Raji (cell line): ENCODE measurements around the gene NEMP1.

Experiments used
- POLR2A ChIP-seq: IDR thresholded peaks from 2 replicates; pipeline ENCODE4 v1.6.1; 2011; ENCODE audit warnings: low read depth, low read length, control low read depth; ENCODE audit not compliant: insufficient read depth

Gene NEMP1

DNA sequence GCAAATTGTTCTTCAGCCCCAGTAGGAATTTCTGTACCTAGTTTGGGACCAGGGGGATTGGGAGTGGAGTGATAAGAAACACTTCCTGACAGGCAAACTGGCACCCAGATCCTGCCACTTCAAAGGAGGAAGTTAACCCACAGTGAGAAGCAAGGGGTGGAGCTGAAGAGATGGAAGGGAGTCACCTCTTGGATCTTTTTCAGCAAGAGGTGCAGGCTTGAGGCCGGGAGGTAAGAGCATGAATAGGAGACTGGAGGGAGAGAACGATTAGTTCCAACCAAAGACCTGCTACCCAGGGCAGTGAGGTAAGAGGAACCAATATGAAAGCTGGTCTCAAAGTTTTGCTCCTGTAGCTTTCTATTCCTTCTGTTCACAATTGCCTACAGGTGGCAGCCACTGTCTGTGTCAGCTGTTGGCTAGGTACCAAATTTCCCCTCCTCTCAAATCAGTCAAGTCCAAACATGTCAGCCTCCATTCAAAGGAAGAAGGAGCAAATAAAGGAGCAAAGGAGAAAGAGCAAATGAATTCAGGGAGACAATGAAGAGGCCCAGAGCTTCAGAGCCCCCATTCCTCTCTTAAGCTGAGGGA is 47.4 kb downstream of the NEMP1 start:
- TF ChIP-seq POLR2A, result no peak

DNA sequence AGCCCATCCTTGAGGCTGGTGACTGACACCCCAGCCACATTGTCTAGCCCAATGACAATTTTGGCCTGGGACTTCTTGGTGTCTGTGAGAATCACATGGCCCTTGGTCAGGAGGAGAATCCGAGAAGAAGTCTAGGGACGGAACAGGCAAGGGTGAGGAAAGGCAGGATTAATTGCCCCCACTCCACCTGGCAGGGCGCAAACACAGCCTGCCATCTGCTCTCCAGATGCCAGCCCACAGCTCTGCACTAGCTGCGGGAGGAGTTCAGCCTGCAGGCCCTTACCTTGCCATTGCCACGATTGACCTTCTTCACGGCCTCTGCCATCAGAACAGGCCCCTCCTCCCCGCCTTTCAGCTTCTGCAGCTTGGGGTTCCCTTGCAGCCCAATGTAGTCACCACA is 49.1 kb downstream of the NEMP1 start:
- TF ChIP-seq POLR2A, result no peak

DNA sequence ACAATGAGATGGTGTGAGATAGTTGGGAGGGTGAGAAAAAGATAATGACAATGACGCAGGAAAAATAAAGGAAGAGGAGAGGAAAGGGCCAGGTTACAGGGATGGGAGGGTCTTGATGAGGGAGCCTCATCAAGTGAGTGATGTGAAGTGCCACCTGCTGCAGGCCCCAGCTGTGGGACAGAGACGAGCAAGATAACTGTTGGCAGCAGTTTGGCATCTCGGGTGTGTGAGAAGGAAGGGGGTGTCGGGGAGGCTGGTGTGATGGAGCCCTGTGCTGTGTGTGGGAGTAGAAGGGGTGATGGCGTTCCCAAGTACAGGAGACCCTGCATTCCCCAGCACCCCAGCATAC is 50.8 kb downstream of the NEMP1 start:
- no peak for TF ChIP-seq POLR2A

DNA sequence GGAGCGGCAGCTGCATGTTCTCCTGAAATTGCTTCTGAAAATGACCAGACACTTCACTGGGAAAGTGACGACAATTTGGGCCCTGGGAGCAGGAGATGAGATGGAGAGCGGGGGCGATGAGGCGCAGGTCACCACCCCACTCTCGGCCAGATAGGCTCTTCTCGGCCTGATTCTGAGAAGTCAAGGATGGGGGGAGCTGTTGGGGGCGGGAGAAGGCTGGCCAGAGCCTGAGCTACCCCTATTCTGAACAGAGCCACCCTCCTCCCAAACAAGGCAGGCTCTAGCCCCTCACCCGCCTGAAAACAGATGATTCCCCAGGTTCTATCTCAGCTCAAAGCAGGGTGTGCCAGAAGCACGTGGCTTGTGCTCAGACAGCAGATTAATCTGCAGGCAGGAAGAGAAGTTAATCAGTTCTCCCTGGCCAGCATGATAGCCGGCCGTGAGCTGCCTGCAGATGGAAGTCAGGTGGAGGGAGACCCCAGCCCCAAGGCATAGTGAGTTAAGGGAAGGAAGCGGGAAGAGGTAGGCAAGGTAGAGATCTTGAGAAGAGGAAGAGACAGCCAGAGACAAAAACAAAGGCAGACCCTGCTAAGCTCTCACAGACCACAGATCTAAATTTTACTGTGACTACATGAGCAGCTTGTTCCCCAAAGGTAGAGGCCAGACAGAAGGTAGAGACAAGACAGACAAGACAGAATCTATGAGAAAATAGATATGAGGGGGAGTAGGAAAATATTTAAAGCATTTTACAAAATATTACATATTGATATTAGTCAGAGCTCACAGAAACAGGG is 51.4 kb downstream of the NEMP1 start:
- TF ChIP-seq POLR2A, result no peak

DNA sequence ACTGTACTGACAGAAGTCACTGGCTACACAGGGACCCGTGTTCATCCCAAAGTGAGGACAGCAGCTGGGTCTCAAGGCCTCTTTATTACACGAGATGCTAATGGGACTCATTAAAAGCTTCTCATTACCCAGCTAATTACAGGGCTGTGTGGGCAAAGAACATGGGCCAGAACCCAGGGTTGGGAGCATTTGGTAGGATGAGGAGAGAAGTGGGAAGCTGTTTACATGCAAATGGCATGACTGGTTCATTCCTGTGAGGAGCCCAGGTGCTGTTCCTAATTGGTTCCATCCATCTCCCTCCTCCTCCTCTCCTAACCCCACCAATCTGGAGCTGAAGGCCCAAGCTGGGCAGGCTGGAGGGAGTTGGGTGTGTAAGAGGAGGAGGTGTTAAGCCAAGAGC is 53.4 kb downstream of the NEMP1 start:
- no peak for TF ChIP-seq POLR2A

DNA sequence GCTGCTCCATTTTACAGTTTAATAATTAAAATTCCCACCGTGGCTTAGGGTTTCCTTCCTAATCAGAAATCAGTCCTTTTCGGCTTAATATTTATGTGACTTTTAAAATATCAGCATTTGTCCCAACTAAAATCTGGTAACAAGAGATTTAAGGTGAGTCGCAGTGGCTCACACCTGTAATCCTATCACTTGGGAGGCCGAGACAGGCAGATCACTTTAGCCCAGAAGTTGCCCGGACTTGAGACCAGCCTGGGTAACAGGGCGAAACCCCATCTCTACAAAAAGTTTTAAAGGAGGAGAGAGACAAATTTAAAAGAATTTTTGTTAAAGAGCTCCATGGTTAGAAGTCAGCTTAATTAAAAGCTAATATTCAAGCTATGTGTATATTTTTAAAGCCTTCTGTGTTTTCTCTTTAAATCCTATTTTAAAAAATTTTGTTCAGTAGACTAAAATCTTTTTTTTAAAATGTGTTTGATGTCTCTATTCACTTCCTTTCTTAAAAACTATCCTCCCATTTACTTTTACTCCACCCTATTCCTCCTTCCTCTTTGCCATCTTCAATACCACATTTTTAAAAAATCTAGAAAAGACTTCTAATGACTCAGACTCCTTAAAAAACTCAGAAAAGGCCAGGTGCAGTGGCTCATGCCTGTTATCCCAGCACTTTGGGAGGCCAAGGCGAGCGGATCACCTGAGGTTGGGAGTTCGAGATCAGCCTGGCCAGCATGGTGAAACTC is 58.4 kb downstream of the NEMP1 start:
- TF ChIP-seq POLR2A, result no peak

DNA sequence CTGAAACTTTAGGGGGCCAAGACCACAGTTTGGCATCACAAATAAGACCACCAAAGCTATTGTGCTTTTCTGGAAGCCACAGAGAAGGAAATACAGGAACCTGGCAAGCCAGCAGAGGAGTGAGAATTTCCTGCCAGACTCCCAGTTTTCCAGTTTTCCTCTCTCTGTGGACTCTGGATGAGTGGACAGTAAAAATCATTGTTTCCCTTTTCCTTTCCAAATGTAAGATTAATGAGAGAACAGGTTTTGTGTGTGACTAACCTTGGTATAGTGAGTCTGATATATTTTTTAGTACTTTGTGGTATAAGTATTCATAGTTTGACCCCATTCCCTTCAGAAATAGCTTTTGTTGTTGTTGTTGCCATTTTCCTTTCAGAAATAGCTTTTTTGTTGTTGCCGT is 59.7 kb downstream of the NEMP1 start:
- no peak for TF ChIP-seq POLR2A

DNA sequence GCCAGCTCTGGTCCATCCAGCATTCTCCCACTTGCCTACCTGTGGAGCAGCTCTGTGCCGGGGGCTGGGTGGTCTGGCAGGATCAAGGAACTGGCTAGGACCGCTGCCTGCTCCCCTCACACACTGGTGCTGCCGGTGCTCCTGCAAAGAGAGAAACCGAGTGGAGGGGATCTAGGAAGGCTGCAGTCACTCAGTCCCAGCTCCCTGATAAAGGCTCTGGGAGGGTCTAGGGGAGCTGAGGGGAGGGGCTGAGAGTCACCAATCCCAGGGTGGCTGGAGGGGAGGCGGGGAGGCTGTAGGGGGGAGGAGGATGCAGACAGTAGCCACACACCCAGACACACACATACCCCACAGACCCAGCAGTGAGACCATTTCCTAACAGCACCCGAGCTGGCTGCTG is 62.2 kb downstream of the NEMP1 start, which contains the start of gene TAC3:
Gene TAC3 (minus strand): TSS at position 182 of the 400 bp plus-strand sequence. CDS start 732 bp downstream, outside the sequence.
- no peak for TF ChIP-seq POLR2A

DNA sequence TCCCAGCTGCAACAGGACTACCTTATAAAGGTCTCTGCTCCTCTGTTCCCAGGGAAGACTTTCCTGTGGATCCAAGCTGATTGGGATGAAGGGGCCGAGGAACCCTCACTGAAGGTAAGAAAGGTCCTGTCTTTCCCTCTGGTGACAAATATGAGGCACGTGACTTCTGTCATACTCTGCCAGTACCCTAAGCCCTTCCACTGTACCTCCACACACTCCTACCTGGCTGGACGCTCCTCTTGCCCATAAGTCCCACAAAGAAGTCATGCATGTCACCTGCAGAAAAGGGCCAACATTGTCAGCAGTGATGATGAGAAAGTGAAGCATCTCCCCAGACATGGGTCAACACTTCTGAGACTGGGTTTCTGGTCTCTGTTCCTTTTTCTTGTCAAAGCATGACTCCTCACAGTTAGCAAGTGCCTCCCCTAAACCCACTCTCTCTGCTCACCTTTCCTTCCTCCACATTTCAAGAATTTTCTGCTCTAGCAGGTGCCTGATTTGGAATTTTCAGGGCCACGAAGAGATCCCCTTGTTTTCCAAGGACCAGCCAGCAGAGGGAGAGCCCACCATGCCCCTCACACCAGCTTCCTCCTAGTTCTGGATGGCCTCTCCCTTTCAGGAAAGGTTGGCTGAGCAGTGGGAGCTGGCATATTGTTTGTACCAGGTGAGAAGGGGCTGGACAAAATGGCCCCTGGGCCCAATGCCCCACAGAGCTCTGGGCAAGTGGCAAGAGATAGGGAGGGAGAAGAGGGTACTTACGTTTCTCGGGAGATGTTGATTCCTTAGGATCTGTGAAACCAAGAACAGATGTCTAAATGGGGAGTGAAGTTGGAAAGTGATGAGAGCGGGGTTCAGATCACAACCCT is 65.8 kb downstream of the NEMP1 start:
- TF ChIP-seq POLR2A, result no peak

DNA sequence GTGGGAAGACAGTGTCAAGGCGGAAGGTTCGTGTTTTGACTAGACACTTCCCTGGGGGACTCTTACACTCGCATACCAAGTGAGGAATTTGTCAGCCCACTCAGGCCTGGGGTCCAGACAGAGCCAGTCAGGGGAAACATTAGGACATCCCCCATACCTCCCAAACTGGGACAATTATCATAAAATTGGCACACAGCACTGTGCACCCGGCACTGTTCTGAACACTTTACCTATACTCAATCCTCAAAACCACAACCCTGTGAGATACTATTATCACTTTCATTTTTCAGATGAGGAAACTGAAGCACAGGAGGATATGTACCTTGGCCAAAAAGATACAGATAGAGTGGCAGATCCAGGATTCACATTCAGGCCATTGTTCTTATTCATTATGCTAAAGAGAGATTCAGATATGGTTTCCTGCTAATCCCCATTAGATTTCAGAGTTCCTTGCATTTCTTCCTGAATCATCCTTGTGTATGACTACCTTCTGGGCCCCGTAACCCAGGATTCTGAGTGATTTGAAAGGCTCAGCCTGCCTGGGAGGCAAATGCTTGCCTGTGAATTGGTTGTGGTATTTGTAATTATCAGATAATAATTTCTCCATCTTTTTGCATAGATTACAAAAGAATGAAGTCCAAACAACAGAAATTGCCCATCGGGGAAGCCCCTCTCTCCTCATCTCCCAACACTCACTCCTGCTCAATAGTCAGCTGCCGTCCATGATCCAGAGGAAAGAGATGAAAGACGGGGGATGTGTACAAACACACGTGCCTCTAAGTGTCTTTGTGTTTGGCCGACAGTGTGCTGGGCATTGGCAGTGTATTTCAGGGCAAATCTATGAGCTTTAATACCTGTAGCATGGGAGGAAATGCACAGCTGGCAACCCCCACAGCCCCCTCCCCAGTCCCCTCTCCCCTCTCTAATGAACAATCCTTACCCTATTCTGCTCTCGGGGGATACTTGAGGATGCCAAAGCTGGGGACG is 66.9 kb downstream of the NEMP1 start:
- no peak for TF ChIP-seq POLR2A

DNA sequence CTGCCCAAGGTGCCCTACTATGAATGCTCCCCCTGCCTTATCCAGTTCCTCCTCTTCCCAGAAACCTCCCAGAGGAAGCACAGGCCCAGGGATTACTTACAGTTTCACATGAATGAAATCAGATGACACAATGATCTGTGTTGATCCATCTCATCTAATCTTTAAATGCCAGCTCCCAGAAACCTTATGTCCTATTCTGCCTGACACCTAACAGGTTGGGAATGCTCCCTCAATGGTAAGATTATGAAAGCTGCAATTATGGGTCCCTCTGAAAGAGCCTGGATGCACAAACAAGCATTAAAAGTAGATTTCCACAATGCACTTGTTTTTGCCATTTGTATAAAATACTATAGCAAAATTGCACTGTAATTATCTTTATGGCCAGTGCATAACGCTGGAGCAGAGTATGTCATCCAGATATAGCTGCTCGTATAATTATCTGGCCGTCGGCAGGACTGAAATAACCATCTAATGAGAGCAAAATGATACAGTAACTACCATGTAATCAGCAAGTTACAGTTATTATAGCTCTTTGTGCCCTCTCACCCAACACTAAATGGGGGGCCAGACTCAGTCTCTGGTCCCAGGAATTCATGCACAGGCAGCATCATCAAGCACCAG is 67.9 kb downstream of the NEMP1 start:
- TF ChIP-seq POLR2A, result no peak

DNA sequence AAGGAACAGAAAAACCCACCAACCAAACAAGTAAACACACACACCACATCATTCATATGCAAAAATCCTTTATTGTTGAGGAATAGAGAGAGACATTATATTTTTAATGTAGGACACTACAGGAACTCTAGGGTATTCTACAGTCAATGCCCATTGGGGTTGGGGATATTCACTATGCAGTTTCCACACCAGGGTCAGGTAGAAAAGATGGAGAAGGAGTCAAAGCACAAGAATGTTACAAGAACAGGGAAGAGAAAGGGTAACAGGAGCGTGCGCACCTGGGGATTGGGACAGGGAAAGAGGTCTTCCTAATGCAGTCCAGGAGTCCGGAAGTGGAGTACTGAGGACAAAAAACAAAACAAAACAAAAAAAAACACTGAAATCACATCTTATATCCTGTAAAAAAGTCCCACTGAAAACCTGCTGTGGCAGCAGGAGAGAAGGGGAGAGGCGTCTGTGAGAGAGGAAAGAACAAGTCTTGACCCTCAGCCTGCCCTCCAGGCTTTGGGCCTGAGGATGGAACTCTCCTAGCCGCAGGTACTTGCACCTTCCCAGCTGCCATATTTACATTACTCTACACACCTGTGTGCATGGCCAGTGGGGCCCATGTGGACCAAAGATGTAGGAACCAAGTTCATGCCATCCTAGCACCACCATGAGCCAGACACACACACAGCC is 68.5 kb downstream of the NEMP1 start:
- TF ChIP-seq POLR2A, result no peak

DNA sequence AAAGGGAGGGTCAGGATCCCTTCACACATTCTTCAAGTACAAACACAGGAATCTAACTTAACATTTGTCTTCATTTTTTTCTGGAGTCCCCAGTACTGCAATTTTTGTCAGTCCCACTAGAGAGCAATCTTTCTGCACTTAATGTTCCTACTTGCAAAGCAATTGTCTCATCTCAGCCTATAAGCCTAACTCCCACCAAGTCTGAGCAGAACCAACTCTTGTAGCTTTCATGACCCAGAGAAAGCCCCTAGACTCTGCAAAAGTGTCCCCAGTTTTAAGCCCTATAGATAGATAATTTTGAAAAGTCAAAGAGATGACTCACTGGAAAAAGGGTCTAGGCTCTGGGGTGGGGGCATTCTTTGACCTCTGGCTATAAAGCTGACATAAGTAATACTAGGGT is 70.4 kb downstream of the NEMP1 start:
- TF ChIP-seq POLR2A, result no peak
